ENCODE data around the gene NFX1.
"Not testable (repeated sequence)": the region's sequence is repeated elsewhere in the genome, so short reads cannot be mapped to it uniquely, and the experiment has no call there.

The NFX1 gene

DNA sequence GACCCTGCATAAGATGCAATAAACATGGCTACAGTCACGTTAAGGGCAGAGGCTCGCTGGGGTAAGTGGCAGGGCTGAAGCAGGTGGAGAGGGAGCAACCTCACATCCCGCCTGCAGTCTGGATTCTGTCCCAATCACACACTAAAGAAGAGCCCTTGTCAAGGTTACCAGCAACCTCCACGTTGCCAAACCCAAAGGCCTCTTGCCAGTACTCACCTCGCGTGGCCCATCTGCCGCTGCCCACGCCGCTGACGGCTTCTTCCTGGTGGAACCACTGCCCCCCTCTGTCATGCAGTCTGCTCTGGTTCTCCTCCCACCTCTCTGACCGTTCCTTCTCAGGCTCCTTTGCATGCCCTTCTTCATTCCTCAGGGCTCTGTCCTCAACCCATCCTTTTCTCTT lies 103.3 kb downstream of the NFX1 start:
- DNase-seq: no peak

DNA sequence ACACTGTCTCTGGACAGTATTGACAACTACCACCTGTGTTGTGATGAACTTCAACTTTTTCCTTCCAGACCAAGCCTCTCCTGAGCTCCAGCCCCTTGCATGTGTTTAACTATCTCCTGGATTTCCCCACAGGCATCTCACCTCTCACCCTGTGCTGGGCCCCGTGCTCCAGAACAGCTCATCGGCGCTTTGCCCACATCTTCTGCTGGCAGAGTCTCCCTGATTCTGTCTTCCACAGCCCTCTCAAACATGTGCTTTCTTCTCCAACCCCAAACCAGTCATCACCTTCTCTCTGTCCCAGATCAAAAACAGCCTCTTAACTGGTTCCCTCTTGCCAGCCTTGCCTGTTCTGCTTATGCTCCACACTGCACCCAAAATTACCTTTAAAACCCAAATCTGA lies 103.7 kb downstream of the NFX1 start:
- DNase-seq: not testable (repeated sequence)

DNA sequence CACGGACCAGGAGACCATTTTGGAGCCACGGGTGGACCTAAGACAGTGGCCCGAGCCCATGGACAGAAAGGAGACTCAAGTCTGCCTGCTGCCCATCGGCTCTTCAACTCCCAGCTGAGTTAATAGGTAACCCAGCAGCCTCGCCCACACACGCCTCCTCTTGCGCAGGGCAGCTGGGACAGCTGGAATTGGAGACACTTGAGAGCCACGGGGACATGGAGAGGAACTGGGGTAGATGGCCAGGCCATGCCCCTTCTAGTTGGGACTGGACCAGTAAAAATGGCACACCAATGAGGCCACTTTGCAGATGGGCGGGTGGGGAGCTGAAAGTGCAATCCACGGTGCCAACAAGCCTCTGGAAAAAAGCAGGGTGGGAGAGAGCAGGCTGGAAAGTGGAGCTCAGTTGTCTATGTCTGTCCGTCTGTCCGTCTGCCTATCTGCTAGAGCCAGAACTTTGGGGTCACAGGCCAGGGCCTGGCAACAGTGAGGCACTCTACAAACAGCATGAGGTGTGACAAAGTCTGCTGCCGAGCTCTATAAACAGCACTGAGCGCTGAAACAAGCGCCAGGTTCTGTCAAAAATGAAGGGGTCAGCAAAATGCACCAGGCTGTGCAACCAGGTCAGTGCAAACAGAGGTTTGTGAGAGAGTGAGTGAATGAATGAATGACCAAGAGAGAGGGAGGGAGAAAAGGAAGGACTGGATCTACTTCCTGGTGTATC lies 105.0 kb downstream of the NFX1 start:
- DNase-seq: not testable (repeated sequence)

DNA sequence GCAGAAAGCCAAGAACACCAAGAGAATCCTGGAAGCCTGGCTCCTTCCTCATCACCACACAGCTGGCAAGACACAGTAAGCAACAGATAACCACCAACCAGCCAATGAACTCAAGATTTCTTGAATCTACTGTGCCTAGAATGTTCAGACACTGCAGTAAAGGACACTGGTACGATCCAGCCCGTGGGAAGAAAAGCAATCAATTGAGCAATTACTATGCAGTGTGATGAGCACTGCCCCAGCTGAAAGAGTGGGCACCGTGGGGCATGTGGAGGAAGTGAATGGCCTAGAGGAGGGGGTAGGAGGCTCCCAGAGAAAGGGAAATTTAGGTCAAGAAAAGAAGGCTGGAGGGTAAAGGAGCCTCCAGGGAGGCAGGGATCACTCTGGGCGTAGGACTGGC lies 107.5 kb downstream of the NFX1 start:
- DNase-seq: not testable (repeated sequence)

DNA sequence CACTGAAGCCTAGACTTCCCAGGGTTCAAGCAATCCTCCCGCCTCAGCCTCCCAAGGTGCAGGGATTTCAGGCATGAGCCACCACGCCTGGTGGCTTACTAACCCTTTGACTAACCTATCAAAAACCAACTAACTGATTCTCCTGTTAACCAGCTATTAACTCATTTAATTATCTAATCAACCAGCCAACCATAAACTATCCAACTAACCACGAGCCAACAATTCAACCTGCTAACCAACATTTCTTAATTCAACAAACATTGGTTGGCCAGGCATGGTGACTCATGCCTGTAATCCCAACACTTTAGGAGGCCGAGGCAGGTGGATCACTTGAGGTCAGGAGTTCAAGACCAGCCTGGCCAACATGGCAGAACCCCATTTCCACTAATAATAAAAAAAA lies 108.7 kb downstream of the NFX1 start:
- DNase-seq: not testable (repeated sequence)

DNA sequence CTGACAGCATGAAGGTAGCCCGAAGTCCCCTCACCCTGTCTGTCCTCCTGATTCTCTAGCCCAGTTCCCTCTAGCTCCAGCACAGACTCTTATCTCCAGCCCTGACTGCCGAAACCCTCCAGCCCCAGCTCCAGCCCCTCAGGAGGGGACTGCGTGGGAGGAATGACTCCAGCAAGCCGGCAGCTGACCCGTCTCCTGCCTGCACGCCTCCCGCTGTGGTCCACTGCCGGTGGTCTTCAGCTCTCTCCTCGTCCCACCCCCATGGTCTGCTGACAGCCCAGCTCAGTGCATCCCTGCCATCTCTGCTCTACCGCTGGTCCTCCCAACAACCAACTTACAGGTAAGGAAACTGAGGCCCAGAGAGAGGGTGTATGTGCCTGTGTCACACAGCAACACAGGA lies 111.5 kb downstream of the NFX1 start:
- not testable (repeated sequence) for DNase-seq

DNA sequence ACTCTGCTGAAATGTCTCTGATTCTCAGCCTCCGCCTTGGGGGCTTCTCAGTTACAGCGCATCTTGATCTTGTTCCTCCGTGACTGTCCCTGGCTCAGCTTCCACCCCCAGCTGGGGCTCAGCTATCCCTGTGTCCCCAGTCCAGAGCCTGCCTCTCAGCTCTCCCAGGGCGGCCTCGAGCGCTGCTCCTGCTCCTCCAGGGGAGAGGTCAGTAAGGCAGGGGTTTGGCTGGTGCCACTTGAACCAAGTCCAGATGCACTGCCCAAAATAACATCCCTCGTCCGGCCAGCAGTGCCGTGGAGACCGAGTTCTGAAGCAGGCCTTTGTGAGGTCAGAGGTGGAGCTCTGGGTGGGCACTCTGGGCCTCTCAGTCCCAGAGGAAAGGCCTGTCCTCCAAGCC lies 112.1 kb downstream of the NFX1 start, which contains the start of gene AQP7:
AQP7 (minus strand) TSS at position 198 of the 400 bp plus-strand sequence. CDS start 1,306 bp downstream, outside the sequence.
- not testable (repeated sequence) for DNase-seq

DNA sequence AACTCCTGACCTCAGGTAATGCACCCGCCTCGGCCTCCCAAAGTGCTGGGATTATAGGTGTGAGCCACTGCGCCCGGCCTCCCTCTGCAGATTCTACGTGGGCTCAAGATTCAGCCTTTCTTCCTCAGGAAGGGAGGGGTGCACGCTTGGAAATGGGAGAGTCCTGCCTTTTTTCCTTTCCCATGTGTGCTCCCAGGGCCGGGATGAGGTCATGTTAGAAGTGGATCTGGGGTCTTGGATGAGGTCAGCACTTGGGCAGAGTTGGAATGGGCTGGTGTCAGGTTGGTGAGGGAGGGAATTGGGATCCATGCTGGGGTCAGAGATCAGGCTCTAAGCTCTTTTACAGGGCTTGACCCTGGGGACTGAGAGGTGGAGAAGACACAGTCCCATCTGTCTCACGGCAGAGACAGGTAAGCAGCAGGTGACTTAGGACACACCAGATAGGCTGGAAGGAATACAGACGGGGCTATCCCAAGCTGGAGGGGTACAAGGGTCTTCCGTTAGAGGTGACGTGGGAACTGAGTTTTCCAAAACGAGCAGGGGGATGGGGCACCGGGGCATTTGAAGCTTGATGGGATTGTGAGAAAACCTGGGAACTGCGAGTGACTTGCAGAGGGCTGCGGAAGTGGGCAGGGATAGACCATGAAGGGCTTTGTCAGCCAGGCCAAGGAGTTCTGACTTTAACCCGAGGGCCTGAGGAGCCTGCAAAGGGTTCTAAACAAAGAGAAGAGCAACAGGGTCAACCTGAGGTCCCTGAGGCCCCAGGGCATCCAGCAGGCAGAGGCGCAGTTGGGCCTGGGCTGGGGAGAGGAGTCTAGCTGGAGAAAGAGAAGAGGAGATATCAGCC lies 113.8 kb downstream of the NFX1 start:
- no peak for DNase-seq

DNA sequence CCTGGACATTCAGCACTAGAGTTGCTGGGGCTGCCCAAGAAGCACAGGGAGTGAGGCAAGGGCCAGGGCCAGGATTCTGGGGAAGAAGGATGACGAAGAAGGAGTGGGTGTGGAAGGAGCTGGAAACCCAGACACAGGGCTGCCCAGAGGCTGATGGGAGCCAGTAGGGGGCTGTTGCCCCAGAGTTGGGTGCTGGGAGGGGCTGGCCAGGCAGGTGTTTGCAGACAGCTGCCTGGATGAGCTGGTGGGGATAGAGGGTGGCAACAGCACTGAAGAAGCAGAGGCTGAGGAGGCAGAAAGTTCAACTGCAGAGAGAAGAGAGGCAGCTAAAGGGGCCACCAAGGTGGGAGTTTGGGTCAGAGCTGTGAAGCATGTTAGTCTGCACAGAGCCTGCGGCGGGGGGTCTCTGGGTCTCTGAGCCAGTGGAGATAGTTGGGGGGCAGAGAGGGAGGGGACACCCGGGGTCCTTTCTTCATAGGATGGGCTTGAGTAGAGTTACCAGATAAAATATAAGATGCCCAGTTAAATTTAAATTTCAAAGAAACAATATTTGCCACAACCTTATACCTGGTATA lies 114.6 kb downstream of the NFX1 start:
- DNase-seq: no peak

DNA sequence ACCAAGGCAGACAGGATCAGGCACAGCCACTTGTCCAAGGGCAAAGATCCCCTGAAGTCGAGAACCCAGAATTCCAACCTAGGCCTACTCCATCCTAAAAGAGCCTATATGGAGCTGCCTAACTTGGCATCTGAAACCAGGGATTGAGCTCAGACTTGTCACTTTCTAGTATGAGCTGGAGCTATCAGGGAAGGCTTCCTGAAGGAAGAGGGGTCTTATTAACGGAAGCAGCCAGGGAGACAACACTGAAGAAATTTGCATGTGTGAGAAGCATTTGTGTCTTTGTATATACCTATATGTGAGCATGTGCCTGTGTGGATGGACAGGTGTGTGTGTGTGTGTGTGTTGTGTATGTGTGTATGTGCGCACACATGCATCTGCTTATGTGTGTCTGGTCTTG lies 116.7 kb downstream of the NFX1 start:
- DNase-seq: no peak

DNA sequence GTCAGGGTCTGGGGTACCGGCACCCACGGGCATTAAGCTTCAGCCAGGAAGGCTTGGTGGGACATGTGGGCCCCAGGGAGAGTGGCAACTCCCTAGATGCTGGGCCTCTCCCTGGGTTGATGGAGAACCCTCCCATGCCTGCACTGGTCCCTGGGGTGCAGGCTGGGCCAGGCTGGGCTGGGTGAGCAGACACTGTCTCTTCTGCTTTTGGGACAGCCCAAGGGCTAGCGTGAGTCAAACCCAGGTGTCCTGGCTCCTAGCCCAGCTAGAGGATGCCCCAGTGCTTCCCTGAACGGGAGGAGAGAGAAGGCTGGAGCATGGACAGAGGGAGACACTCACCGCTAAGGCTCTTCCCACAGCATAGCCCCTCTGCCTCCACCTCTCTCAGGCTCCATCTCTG lies 117.8 kb downstream of the NFX1 start:
- DNase-seq: no peak

DNA sequence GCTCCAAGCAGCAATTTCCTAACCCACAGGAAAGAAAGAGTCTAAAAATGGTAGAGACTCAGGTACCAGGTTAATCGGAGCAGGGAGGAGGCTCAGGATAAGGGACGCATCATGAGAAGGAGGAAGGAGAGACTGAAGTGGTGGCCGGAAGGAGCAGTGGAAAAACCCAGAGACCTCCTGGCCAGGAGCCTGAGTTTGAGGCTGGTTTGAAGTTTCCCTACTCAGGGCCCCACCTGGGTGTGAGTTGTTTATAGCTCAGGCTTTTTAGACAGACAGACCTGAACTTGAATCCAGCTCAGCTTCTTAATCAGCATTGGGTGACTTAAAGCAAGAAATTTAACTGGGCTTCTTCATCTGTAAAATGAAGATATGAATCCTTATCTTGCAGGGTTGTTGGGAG lies 124.0 kb downstream of the NFX1 start:
- DNase-seq: no peak

DNA sequence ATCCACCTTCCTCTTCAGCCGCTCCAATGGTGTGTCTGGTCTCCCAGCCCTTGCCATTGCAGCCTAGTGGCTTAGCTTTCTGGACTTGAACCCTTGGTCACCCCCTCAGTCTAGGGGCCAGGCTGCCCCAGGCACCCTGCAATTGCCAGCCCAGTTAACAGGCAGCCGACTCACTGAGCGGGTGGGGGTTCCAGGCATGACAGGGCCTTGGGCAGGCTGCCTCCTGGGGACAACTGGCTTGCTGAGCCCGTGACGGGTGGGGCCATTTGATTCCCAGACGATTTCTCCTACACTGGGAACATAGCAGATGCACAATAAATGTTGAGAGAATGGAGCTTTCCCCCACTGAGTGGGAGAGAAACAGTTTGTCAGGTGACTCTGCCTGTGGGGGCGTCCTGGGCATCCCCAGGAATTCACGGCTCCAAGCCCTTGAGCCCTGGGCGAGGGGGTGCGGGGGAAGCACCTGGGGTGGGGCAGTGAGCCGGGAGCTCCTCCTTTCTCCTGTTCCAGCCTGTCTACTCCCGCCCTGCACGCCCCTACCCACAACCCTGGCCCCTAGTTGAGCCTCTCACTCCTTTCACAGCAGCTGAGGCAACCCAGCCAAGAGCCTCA lies 124.7 kb downstream of the NFX1 start:
- no peak for DNase-seq

DNA sequence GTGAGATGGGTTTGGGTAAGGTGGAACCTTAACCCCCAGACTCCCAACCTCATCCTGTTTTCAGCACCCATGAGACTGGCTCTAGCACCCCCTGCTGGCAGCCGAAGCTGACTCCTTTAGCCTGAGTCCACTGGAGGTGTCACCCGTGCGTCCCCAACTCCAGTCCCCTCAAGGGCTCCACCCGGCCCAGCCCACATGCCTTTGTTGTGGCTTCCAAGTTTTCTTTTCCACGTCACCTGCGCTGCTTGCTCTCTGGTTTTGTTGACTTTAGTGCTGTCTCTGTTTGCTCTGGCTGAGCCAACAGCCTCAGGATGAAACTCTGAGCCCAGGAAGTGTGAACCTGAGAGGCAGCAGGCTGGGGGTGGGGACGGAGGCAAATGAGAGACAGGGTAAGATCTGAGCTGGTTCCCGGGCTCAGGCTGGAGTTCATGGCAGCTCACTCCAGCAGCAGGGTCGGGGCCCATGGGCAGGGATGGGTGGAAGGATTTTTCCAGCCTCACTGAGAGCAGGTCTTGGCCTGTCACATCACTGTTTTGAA lies 125.3 kb downstream of the NFX1 start:
- peak; percentile 95 for DNase-seq

DNA sequence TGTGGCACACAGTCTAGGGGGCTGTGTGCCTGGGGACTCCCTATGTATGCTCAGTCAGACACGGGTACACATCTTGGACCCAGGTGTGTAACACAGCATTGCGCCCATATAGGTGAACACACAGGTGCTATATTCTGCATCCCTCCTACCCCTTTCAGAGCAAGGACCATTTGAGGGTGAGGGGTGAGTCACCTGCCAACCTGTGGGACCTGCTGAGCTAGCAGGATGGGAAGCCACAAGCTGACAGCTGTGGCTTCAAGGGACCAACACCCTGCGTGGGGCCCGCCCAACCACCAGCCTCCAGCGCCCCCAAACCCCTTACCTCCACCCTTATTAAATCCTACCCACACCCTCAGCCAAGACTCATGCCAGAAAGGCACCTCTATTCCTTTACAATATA lies 126.7 kb downstream of the NFX1 start:
- no peak for DNase-seq

DNA sequence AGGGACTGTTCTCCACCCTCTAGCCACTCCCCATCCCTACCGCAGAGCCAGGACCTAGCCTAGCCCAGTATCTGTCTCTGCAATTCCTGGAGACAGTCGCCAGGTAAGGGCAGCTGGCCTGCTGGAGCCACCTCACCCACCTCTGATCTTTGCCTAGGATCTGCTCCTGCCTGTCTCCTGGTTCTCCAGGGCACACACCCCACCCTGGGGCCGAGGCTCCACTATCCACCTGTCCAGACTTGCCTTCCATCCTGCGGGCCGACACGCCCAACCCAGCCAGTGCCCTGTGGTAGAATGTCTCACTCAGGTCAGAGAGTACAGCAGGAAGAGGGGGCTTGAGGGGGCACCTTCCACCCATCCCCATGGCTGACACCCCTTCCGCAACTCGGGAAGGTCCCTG lies 127.8 kb downstream of the NFX1 start:
- DNase-seq: no peak

DNA sequence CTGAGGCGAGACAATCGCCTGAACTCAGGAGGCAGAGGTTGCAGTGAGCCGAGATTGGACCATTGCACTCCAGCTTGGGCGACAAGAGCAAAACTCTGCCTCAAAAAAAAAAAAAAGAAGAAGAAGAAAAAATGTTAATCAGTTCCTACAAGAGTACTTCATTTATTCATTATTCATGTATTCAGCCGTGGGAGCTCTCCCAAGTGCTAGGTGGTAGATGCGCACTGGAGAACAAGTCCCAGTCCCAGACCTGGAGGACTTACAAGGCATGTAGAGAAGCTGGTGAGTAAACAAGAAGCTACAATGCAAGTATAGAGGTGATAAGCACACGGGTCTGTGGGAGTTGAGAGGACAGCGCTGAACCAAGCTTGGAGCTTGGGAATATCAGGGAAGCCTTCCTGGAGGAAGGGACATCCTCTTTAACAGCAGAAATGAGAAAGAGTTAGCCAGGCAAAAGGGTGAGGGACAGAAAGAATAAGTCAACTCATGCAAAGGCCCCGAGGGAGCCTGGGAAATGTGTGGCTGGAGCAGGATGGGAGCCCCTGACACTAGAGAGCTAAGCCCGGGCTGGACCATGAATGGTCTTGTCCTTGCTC lies 129.5 kb downstream of the NFX1 start:
- DNase-seq: no peak
